B cell (primary cell): Measurements from ENCODE around the gene PPL.

Source experiments
- CTCF ChIP-seq: fragments of 200-600 bp; IDR thresholded peaks from one replicate; pipeline ENCODE4 v1.8.0; 2022; ENCODE audit warnings: antibody characterized with exemption, mild to moderate bottlenecking
- EZH2 ChIP-seq: IDR thresholded peaks from 2 replicates; pipeline ENCODE4 v1.6.1; 2012; ENCODE audit warnings: borderline replicate concordance, low read depth, mild to moderate bottlenecking, moderate library complexity, low read length; ENCODE audit not compliant: insufficient read depth, poor library complexity, severe bottlenecking

GRCh38 chr16:4966736-4967453 lies 29.9 kb upstream of the PPL start:
- TF ChIP-seq CTCF (no peak), EZH2 (no peak)
